ENCODE data around the gene ELFN1.
A peak's percentile ranks its signal among the peaks of the same experiment; 100 is the strongest.

Gene ELFN1

DNA sequence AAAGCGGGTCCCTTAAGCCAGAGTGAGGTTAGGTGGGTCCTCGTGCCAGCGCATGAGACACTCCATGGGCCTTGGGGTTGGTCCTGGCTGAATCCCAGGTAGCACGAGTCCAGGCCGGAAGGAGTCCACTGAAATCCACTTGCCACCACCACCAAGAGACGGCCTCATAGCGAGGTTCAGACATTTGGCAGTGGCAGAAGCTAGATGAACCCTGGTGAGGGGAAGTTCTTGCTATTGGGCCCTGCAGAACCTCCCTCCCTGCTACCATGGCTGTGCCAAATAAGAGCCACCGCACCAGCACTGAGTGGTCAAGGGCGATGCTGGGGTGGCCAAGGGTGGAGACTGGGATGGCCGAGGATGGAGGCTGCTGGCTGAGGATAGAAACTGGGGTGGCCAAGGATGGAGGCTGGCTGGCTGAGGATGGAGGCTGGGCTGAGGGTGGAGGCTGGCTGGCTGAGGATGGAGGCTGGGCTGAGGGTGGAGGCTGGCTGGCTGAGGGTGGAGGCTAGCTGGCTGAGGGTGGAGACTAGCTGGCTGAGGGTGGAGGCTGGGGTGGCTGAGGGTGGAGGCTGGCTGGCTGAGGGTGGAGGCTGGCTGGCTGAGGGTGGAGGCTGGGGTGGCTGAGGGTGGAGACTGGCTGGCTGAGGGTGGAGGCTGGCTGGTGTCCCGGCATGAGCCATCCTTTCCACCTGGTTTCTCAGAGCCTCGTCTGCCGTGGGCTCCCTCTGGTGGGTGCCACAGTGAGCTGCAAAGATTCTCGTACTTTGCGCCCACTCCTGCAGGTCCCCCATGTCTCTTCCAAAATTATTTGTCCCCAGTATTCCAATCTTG, 88.2 kb downstream of the ELFN1 start:
- H4K20me1 ChIP-seq (ENCODE audit: insufficient read depth, low read length) = no peaks in the 10 kb centered on the region; the same call in 1 of the 2 replicates
- H3K4me2 ChIP-seq (ENCODE audit: insufficient read depth, low read length) = no peak overlapping the region
- H3K27me3 ChIP-seq (ENCODE audit: insufficient read depth, low read length, poor library complexity) = no peaks in the 10 kb centered on the region
- no peaks in the 10 kb centered on the region for H3K79me2 ChIP-seq (ENCODE audit: insufficient read depth, low read length)
- peak; percentile 53 for DNase-seq
- H3K9me3 ChIP-seq (ENCODE audit: insufficient read depth, low read length, severe bottlenecking) = no peaks in the 10 kb centered on the region
- TF ChIP-seq, protein P1, sequence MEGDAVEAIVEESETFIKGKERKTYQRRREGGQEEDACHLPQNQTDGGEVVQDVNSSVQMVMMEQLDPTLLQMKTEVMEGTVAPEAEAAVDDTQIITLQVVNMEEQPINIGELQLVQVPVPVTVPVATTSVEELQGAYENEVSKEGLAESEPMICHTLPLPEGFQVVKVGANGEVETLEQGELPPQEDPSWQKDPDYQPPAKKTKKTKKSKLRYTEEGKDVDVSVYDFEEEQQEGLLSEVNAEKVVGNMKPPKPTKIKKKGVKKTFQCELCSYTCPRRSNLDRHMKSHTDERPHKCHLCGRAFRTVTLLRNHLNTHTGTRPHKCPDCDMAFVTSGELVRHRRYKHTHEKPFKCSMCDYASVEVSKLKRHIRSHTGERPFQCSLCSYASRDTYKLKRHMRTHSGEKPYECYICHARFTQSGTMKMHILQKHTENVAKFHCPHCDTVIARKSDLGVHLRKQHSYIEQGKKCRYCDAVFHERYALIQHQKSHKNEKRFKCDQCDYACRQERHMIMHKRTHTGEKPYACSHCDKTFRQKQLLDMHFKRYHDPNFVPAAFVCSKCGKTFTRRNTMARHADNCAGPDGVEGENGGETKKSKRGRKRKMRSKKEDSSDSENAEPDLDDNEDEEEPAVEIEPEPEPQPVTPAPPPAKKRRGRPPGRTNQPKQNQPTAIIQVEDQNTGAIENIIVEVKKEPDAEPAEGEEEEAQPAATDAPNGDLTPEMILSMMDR (IDR thresholded peaks at IDR 0.05; ENCODE audit: borderline replicate concordance, extremely low read depth, low read length, poor library complexity, severe bottlenecking) = peak; percentile 69
- TF ChIP-seq EZH2 (IDR thresholded peaks at IDR 0.05; ENCODE audit: borderline replicate concordance, low read depth, low read length, severe bottlenecking) = no peak
- no peaks in the 10 kb centered on the region for H3K4me1 ChIP-seq (ENCODE audit: insufficient read depth, low read length)
- H2AFZ ChIP-seq (ENCODE audit: low read depth, low read length) = no peak overlapping the region
- H3K4me3 ChIP-seq (ENCODE audit: low read depth in 1 of 2, low read length in 2 of 2) = no peak overlapping the region
- peak; percentile 72 for ATAC-seq (ENCODE audit: insufficient read depth, low read depth)
- no peak overlapping the region for H3K27ac ChIP-seq (ENCODE audit: low read length)
- H3K36me3 ChIP-seq (ENCODE audit: insufficient read depth, low read length) = no peaks in the 10 kb centered on the region
- no peak overlapping the region for H3K9ac ChIP-seq (ENCODE audit: low read depth, low read length)

DNA sequence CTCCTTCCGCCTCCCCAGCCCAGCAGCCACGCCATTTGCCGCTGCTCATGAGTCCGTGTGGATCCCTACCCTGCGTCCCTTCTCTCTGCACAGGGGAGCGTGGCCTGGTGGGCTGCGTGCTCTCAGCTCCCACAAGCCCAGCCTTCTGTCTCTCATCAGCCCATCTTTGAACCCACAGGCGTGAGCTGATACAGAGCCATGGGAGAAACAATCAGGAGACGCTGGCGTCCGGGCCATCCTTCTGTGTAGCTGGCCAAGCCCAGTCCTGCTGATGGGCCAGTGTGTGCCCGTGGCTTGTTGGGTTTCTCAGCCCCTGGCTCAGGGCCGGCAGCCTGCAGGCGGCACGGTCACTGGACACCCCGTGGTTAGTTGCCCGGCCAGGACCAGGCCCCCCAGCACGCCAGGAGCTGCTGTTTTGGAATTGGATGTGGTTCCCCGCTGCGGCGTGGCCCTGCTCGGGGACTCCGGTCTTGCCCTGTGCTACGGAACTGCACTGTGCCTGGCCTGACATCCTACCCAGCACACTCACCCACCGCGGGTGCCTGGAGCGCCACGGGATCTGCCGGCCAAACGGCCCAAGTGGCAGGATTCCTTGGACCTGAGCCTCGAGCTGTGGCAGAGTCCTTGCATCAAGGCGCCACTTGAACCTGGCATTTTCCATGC, 88.9 kb downstream of the ELFN1 start:
- H3K9me3 ChIP-seq (ENCODE audit: insufficient read depth, low read length, severe bottlenecking) = peaks cover 2% of the 10 kb centered on the region
- DNase-seq (no peak), ATAC-seq (ENCODE audit: insufficient read depth, low read depth) (no peak; the same call in 2 of the 3 replicates)

DNA sequence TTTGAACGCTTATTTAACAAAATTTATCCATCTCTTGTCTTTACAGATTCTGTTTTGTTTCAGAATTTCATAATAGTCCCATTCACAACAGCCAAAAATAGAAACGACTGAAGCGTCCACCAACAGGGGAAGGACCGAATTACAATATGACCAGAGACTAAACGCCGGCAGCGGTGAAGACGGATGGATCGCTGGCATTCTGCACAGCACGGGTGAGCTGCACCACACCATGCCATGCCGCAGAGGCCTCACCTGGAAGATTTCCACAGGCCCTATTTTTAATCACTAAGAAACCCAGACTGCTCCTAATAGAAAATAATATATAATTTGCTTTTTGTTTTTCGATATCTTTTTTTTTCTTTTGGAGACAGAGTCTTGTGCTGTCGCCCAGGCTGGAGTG, 91.0 kb downstream of the ELFN1 start:
- Histone ChIP-seq H3K4me3 (ENCODE audit: low read depth in 1 of 2, low read length in 2 of 2) (no peak overlapping the region), H3K79me2 (ENCODE audit: insufficient read depth, low read length) (no peaks in the 10 kb centered on the region), H3K4me2 (ENCODE audit: insufficient read depth, low read length) (no peak overlapping the region), H3K4me1 (ENCODE audit: insufficient read depth, low read length) (no peaks in the 10 kb centered on the region), H3K36me3 (ENCODE audit: insufficient read depth, low read length) (no peaks in the 10 kb centered on the region), H3K27ac (ENCODE audit: low read length) (no peak overlapping the region), H2AFZ (ENCODE audit: low read depth, low read length) (no peak overlapping the region), H3K9me3 (ENCODE audit: insufficient read depth, low read length, severe bottlenecking) (peaks cover 2% of the 10 kb centered on the region), H3K9ac (ENCODE audit: low read depth, low read length) (no peak overlapping the region), H3K27me3 (ENCODE audit: insufficient read depth, low read length, poor library complexity) (no peaks in the 10 kb centered on the region), H4K20me1 (ENCODE audit: insufficient read depth, low read length) (no peaks in the 10 kb centered on the region; the same call in 1 of the 2 replicates)
- no peak for ATAC-seq (ENCODE audit: insufficient read depth, low read depth)
- TF ChIP-seq, protein P1 (IDR thresholded peaks at IDR 0.05; ENCODE audit: borderline replicate concordance, extremely low read depth, low read length, poor library complexity, severe bottlenecking) = no peak
- TF ChIP-seq EZH2 (IDR thresholded peaks at IDR 0.05; ENCODE audit: borderline replicate concordance, low read depth, low read length, severe bottlenecking) = no peak
- DNase-seq = no peak

More for the DNA sequence above, 88.9 kb downstream of the ELFN1 start:
- Histone ChIP-seq H3K4me2 (ENCODE audit: insufficient read depth, low read length) (no peak overlapping the region), H3K79me2 (ENCODE audit: insufficient read depth, low read length) (no peaks in the 10 kb centered on the region), H3K27me3 (ENCODE audit: insufficient read depth, low read length, poor library complexity) (no peaks in the 10 kb centered on the region), H3K4me3 (ENCODE audit: low read depth in 1 of 2, low read length in 2 of 2) (no peak overlapping the region), H3K4me1 (ENCODE audit: insufficient read depth, low read length) (no peaks in the 10 kb centered on the region), H3K36me3 (ENCODE audit: insufficient read depth, low read length) (no peaks in the 10 kb centered on the region), H3K27ac (ENCODE audit: low read length) (no peak overlapping the region), H4K20me1 (ENCODE audit: insufficient read depth, low read length) (no peaks in the 10 kb centered on the region; the same call in 1 of the 2 replicates), H3K9ac (ENCODE audit: low read depth, low read length) (no peak overlapping the region), H2AFZ (ENCODE audit: low read depth, low read length) (no peak overlapping the region)
- TF ChIP-seq, protein P1 (IDR thresholded peaks at IDR 0.05; ENCODE audit: borderline replicate concordance, extremely low read depth, low read length, poor library complexity, severe bottlenecking) = no peak
- no peak for TF ChIP-seq EZH2 (IDR thresholded peaks at IDR 0.05; ENCODE audit: borderline replicate concordance, low read depth, low read length, severe bottlenecking)

All from DND-41 (cell line).